GM12801 (cell line): ENCODE data around the gene UTRN.

Experiments
- TF ChIP-seq, protein P1 (sequence below): IDR thresholded peaks from one replicate; pipeline ENCODE4 v1.5.1; 2011; ENCODE audit warnings: control low read depth; ENCODE audit not compliant: insufficient read length; ENCODE audit errors: extremely low read depth

The UTRN gene

DNA sequence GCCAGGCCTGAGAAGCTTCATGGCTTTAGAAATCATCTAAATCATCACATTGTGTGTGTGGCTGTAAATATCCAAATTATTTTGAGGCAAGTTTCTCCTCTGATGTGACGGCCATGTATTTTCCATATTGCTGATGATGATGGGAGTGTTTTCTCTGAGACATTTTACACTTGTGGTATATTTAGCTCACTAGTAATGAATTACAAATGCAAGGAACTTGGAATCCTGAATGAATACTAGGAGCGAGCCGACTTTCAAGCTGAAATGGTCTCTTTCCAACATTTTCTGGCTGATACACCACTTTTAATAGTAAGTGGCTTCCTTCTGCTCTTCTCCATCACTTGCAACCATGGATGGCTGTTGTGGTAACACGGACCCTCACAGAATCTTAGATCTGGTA, 41.3 kb downstream of the UTRN start:
- TF ChIP-seq, protein P1, sequence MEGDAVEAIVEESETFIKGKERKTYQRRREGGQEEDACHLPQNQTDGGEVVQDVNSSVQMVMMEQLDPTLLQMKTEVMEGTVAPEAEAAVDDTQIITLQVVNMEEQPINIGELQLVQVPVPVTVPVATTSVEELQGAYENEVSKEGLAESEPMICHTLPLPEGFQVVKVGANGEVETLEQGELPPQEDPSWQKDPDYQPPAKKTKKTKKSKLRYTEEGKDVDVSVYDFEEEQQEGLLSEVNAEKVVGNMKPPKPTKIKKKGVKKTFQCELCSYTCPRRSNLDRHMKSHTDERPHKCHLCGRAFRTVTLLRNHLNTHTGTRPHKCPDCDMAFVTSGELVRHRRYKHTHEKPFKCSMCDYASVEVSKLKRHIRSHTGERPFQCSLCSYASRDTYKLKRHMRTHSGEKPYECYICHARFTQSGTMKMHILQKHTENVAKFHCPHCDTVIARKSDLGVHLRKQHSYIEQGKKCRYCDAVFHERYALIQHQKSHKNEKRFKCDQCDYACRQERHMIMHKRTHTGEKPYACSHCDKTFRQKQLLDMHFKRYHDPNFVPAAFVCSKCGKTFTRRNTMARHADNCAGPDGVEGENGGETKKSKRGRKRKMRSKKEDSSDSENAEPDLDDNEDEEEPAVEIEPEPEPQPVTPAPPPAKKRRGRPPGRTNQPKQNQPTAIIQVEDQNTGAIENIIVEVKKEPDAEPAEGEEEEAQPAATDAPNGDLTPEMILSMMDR: no peak

DNA sequence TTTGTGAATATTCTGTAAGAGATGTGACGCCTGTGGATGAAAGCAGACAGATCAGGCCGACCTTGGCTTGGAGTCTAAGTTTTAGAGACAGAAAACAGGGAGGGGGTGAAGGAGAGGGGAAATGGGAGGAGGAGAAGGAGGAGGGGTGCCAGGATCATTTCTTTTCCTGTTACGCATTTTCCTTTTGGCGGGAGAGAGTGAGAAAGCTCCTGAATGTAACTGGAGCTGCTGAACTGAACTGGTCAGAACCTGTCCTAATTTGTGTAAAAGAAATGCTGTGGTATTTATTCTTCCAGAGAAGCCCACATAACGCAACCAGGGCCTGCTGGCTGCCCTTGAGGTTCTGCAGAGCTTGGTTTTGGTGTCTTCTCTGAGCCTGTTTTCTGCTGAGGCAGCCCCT, 41.9 kb downstream of the UTRN start:
- TF ChIP-seq, protein P1: no peak

DNA sequence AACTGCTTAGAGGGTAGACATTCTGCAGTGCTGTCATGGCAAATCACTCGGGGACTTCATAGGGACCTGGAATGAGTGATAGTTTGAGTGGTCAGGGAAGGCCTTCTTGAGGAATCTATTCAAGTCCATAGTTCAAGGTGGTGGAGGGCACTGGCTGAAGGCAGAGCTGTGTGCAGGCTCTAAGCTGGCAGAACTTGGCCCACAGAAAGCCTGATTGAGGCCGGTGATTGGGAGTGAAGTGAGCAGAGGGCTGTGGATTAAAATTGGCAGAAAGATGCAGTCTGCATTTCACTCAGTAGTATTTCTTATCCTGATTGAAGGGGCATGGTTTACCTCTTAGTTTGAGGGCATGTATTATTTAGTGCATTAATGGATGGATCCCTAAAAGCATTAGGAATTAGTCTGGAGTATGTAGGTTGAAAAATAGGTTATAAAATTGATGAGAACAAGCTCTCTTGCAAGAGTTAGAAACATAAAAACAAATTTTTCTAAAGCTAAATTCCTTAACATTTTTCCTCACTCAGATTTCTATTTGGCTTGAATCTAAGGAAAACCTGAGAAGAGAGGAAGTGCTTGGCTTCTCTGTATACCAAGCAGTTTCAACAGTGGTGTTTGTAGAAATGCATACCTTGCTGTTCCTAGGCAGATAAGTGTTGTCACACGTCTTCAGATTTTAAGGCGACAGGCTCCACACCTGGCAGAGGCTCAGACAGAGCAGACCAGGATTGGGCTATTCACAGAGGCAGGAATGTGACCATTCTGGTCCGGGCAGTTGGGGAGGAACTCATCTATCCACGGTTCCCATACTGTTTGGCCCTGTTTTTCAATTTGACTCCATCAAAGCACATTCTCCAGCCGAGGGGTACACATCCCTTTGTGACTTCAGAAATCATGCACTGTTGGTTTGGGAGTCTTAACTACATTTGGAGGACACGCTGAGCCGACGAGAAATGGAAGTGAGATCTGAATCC, 45.2 kb downstream of the UTRN start:
- TF ChIP-seq, protein P1: no peak

DNA sequence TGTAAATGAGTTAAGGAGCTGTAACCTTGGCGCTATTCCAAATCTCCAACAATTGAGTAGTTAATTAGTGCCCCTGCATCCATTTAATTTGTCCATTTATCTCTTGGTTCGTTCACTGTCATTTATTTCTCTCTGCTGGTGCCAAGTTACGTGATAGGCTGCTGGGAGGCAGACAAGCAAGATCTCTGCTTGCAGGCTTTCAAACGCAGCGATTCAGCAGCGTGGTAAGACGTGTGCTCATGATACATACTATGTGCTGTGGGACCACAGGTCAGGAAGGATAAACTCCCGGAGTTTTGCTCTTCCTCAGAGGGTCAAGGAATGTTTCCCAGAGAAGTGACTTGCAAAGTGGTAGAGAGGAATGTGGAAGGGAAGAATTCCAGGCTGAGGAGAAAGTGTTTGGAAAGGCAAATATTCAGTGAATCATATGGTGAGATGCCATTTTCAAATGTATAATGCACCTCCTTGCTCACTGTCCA, 46.4 kb downstream of the UTRN start:
- TF ChIP-seq, protein P1: no peak

DNA sequence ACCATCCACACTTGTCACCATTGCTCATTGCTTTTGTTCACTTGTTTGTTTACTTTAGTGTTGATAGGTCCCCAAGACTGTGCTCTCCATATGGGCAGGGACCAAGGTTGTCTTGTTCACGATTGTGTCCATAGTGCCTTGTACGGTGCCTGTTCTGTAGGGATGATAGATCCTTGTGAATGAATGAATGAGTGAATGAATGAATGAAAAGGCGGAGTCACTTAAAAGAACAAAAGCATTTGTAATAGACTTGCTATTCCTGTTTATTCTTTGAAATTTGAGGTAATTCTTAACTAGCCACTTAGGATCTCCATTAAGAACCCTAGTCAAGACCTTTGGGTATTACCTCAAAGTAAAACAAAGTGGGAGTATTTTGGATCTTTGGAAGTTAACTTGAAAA, 47.0 kb downstream of the UTRN start:
- TF ChIP-seq, protein P1: no peak

DNA sequence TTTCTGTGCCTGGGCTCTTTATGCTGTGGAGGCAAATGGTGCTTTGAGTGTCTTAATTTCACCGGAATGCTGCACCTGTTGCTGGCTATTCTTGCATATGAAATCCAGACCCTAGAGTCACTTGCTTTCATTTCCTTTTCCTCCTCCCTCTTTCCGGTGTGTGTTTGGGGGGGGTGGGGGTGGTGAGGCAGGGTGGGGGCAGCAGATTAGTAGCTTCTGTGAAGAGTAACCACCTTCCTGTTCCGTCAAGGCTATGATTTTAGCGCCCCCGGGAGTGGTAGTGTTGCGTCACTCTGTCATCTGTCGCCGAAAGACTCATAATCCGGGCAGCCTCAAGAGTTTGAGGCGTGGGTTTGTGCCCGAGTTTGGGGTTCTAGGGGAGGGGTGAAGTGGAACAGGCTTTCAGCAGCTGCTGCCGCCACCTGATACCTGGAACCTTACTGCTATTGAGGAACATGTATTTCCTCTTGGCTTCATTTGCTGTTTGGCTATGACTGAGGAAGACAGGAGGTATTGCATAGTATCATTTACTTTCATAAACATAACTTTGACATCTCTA, 49.1 kb downstream of the UTRN start:
- TF ChIP-seq, protein P1: no peak
